IPS-15b (cell line): Measurements from ENCODE around the gene CECR2.

Experiments used
- H3K27me3 ChIP-seq: one replicate; pipeline ENCODE4 v1.6.1; 2013; ENCODE audit warnings: low read length; ENCODE audit not compliant: control insufficient read depth, insufficient read depth
- H3K36me3 ChIP-seq: one replicate; pipeline ENCODE4 v1.6.1; 2013; ENCODE audit warnings: low read length; ENCODE audit not compliant: control insufficient read depth, insufficient read depth
- H3K4me1 ChIP-seq: one replicate; pipeline ENCODE4 v1.6.1; 2013; ENCODE audit warnings: mild to moderate bottlenecking, low read length; ENCODE audit not compliant: control insufficient read depth, insufficient read depth
- H3K4me3 ChIP-seq: one replicate; pipeline ENCODE4 v1.5.1; 2013; ENCODE audit warnings: low read depth, low read length
- H3K9ac ChIP-seq: one replicate; pipeline ENCODE4 v1.6.1; 2013; ENCODE audit warnings: low read depth, mild to moderate bottlenecking, low read length
- H3K9me3 ChIP-seq: one replicate; pipeline ENCODE4 v1.6.1; 2013; ENCODE audit warnings: mild to moderate bottlenecking, low read length; ENCODE audit not compliant: control insufficient read depth, insufficient read depth

CECR2 gene

DNA sequence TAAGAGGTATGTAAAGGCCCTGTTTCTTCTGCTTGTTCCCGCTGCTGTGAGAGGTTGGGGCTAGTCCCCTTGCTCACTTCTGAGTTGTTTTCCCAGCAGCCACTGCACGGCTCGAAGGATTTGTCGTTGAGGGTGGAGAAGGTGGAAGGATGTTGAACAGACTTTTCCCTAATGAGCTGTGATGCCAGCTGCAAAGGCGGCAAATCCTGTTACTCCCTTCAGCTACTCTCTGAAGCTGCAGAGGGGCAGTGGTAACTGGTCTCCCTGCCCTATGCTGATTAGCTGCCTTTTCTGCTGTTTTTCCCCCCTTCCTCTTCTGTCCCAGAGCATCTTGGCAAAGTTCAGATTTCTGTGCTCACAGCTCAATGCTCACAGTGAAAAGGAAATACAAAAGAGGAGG lies 103.7 kb downstream of the CECR2 start:
- no peak overlapping the region for H3K4me3 ChIP-seq
- H3K27me3 ChIP-seq, result no peaks in the 10 kb centered on the region
- H3K36me3 ChIP-seq, result no peaks in the 10 kb centered on the region
- no peaks in the 10 kb centered on the region for H3K9me3 ChIP-seq
- peaks cover 43% of the 10 kb centered on the region for H3K4me1 ChIP-seq
- no peak overlapping the region for H3K9ac ChIP-seq

DNA sequence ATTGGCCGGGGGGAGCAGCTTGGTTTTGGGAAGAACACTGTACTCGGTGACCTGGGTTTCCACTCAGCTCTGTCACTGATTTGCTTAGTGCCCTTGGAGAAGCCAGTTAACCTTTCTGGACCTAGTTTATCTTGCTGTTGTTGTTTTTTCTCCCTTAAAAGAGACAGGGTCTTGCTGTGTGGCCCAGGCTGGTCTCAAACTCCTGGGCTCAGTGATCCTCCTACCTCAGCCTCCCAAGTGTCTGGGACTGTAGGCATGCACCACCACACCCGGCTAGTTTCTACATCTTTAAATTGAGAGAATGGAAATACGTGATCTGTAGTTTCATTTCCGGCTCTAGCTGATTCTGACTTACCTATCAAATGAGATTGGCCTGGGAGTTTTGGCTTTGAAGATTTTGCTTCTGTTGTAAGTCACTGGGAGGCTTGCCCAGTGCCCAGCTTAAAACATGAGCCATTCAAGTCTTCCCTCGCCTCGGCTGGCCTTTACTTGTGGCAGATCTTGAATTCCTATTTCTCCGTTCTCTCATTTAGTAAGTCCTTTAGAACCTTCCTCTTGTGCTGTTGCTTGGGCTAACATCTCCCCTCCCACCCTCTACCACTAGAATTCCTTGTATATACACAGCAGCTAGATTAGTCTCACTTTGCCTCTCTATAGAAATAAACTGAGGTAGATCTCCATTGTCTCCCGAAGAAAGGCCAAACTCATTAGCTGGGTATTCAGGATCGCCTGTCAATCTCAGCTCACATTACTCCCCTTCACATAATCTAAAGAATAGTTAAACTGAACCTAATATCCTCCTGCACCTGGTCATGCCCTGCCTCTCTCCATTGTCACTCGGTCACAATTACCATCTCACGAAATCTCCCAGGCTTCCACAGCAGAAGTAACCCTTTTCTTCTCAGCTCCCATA lies 106.3 kb downstream of the CECR2 start:
- no peak overlapping the region for H3K9ac ChIP-seq
- no peaks in the 10 kb centered on the region for H3K27me3 ChIP-seq
- peaks cover 43% of the 10 kb centered on the region for H3K4me1 ChIP-seq
- no peak overlapping the region for H3K4me3 ChIP-seq
- H3K9me3 ChIP-seq, result no peaks in the 10 kb centered on the region
- no peaks in the 10 kb centered on the region for H3K36me3 ChIP-seq

DNA sequence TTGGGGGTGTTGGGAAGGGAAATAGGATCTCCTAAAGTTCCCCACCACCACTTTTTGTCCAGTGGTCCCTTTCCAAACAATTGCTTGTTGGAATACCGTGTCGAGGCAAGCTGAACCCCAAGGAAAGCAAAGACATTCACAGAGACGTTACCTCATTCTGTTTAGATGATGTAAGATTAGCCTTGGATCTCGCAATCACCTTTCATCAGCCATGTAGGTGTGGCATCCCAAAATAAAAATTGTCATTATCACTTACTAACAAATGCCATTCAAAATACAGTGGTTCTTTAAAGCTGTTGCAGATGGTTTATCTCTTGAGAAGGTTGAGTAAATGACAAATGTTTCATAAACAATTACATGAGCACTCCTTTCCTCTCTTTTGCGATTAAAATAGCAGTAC lies 107.6 kb downstream of the CECR2 start:
- Histone ChIP-seq H3K9ac (no peak overlapping the region), H3K36me3 (no peaks in the 10 kb centered on the region), H3K9me3 (no peaks in the 10 kb centered on the region), H3K4me1 (peaks cover 42% of the 10 kb centered on the region), H3K27me3 (no peaks in the 10 kb centered on the region), H3K4me3 (no peak overlapping the region)

DNA sequence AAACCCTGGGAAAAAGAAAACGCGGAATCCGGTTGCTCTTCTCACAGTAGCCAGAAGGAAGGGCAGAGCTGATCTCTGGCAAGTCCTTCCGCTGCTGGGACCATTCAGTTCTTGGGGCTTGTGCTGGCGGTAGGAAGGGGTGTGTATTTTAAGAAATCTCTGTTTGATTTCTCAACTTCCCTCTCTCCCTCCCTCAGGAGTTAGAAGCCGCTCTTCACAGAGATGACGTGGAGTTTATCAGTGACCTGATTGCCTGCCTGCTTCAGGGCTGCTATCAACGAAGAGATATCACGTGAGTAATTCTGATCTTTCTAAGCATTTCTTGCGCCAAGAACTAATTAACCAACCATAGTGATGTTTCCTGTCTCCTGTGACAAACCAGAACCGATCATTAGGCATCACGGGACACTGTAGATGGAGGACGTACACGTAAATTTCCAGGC lies 108.2 kb downstream of the CECR2 start:
- Histone ChIP-seq H3K9ac (no peak overlapping the region), H3K4me1 (peaks cover 37% of the 10 kb centered on the region), H3K27me3 (no peaks in the 10 kb centered on the region), H3K9me3 (no peaks in the 10 kb centered on the region), H3K36me3 (no peaks in the 10 kb centered on the region), H3K4me3 (no peak overlapping the region)

DNA sequence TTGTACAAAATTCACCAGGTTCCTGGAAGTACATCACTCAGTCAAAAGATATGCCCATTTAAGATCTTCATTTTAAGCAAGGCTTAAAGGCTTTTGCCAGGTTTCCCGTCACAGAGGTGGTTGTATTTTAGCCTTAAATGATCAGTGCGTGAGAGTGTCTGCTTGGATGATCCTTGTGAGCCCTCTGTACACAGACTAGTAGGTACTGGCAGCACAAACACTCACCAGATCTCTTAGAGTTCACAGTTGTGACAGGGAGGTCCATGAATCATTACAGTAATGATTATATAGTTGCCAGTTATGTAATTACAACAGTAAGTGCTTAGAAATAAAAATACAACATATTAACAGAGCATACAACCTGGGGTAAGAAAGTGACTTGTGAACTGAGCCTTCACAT lies 109.9 kb downstream of the CECR2 start:
- Histone ChIP-seq H3K27me3 (no peaks in the 10 kb centered on the region), H3K36me3 (peaks cover 5% of the 10 kb centered on the region), H3K4me3 (no peak overlapping the region), H3K9me3 (no peaks in the 10 kb centered on the region), H3K9ac (no peak overlapping the region), H3K4me1 (peaks cover 22% of the 10 kb centered on the region)

GRCh38 chr22:17481424-17481823 lies 112.2 kb downstream of the CECR2 start:
- Histone ChIP-seq H3K36me3 (peaks cover 7% of the 10 kb centered on the region), H3K4me3 (no peak overlapping the region), H3K9me3 (no peaks in the 10 kb centered on the region), H3K4me1 (peaks cover 5% of the 10 kb centered on the region), H3K9ac (no peak overlapping the region), H3K27me3 (no peaks in the 10 kb centered on the region)

- H3K36me3 ChIP-seq, result peaks cover 7% of the 10 kb centered on the region
- H3K9me3 ChIP-seq, result no peaks in the 10 kb centered on the region
- no peak overlapping the region for H3K9ac ChIP-seq
- no peak overlapping the region for H3K4me3 ChIP-seq
- no peaks in the 10 kb centered on the region for H3K27me3 ChIP-seq
- H3K4me1 ChIP-seq, result no peaks in the 10 kb centered on the region
Observed at GRCh38 chr22:17483688-17484372, 114.6 kb downstream of the CECR2 start.

GRCh38 chr22:17484608-17485007 lies 115.3 kb downstream of the CECR2 start:
- H3K4me3 ChIP-seq, result no peak overlapping the region
- H3K27me3 ChIP-seq, result no peaks in the 10 kb centered on the region
- no peaks in the 10 kb centered on the region for H3K9me3 ChIP-seq
- H3K4me1 ChIP-seq, result no peaks in the 10 kb centered on the region
- no peak overlapping the region for H3K9ac ChIP-seq
- peaks cover 7% of the 10 kb centered on the region for H3K36me3 ChIP-seq

DNA sequence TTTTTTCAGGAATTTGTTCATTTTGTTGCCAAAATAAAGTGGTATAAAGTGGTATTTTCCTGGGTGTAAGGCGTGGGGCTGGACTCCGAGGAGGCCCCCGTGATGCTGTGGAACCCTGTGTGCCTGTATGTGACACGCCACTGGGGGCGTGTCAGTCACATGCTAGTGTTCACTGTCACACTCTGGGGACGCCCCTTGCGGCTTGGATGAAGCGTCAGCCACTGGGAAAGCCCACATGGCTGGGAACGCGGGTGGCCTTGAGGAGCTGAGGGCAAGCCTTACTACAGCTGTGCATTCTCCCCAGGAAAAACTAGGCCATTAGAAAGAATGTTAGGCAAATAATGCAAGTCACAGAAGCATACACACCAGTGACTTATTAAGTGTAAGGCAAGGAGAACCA lies 117.1 kb downstream of the CECR2 start:
- no peaks in the 10 kb centered on the region for H3K4me1 ChIP-seq
- H3K36me3 ChIP-seq, result peaks cover 7% of the 10 kb centered on the region
- no peaks in the 10 kb centered on the region for H3K27me3 ChIP-seq
- H3K4me3 ChIP-seq, result no peak overlapping the region
- H3K9ac ChIP-seq, result no peak overlapping the region
- H3K9me3 ChIP-seq, result no peaks in the 10 kb centered on the region

DNA sequence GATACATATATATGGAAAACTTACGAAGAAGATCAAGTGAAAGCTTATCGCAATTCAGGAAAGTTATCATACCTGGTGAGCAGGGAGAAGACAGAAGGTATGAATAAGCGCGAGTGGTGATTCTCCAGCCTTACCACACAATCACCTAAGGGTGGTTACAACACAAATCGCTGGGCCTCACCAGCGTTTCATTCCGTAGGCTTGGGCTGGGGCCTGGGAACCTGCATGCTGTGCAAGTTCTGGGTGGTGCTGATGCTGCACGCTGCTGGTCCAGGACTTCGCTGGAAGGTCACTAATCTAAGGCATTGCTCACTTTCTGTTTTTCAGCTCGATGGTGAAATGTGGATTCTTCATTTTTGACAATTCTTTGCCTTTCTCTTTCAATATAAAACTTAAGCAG lies 117.5 kb downstream of the CECR2 start:
- peaks cover 7% of the 10 kb centered on the region for H3K36me3 ChIP-seq
- no peaks in the 10 kb centered on the region for H3K9me3 ChIP-seq
- H3K9ac ChIP-seq, result peak overlapping the region; percentile 16
- peaks cover under 1% of the 10 kb centered on the region for H3K4me1 ChIP-seq
- H3K27me3 ChIP-seq, result no peaks in the 10 kb centered on the region
- H3K4me3 ChIP-seq, result no peak overlapping the region

- Histone ChIP-seq H3K36me3 (peaks cover 1% of the 10 kb centered on the region), H3K4me3 (no peak overlapping the region), H3K9me3 (no peaks in the 10 kb centered on the region), H3K4me1 (peaks cover 13% of the 10 kb centered on the region), H3K9ac (no peak overlapping the region), H3K27me3 (no peaks in the 10 kb centered on the region)
Observed at GRCh38 chr22:17489101-17489500, 119.8 kb downstream of the CECR2 start.
